ENCODE results near the gene PCNX4.

Gene PCNX4

DNA sequence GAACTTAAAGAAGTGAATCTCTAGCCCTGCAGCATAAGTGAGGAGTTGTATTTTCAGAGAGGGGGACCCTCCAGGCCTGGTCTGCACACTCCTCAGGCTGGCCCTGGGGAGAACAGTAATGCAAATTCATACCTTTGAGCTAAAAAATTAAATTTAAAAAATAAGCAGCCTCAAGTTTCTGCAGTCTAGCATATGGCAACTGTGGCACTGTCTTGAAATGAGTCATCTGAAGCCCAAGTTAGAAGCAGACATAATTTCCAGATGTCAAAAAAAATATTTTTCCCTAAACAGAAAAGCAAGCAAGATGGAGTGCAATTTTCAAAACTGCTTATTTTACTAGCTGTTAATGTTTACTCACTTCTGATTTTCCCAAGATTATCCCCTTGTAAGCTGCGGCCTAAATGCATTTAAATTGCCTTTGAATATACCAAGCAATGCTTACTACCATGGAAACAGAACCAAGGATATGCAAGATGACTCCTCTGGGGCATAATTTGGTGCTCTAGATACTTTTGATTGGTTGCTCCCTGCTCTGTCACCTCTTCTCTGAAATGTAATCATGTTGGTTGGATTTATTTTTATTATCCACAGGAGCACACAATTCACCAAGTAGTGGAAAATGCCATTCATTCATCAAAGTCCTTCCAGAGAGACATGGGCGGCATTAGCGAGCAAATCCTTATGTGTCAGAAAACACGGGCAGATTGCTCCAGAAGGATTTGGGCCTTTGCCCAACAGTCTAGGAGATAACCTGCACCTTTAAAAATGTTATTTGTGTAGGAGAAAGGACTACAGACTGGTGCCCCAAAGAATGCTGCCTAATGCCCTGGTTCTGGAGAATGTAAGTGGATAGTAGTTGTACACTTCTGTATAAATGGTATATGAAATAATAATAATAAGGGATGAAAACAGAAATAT is 98.5 kb downstream of the PCNX4 start:
- TF ChIP-seq, protein P1, sequence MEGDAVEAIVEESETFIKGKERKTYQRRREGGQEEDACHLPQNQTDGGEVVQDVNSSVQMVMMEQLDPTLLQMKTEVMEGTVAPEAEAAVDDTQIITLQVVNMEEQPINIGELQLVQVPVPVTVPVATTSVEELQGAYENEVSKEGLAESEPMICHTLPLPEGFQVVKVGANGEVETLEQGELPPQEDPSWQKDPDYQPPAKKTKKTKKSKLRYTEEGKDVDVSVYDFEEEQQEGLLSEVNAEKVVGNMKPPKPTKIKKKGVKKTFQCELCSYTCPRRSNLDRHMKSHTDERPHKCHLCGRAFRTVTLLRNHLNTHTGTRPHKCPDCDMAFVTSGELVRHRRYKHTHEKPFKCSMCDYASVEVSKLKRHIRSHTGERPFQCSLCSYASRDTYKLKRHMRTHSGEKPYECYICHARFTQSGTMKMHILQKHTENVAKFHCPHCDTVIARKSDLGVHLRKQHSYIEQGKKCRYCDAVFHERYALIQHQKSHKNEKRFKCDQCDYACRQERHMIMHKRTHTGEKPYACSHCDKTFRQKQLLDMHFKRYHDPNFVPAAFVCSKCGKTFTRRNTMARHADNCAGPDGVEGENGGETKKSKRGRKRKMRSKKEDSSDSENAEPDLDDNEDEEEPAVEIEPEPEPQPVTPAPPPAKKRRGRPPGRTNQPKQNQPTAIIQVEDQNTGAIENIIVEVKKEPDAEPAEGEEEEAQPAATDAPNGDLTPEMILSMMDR (IDR thresholded peaks at IDR 0.05) = no peak
- Histone ChIP-seq H3K4me3 (no peak overlapping the region), H3K27ac (no peak overlapping the region)
- DNase-seq (ENCODE audit: low spot score) = no peak

DNA sequence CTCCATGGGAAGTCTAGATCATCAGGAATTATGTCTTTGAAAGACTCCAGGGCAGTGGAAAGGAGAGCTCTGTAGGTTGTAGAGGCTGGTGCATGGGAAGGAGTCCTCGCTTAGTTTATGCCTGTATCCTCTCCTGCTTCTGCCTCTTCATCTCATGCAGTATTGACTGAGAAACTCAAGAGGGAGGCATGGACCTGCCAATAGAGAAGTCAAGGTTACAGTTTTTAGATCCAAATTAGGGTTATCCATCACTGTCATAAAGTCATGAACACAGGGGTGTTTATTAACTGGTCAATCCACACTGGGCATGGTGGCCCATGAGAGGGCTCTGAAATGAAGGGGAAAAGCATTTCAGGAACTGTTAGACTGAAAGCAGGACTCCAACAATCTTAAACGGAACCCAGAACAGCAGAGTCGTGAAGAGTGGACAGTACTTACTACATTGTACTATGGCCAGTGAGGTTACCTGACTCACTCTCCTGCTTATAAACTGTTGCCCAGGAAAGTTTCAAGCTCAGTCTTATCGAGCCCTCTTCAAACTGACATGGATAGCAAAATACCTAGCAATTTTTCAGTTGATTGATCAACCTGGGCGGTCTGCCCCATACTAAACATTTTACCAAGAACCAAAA is 103.6 kb downstream of the PCNX4 start:
- no peak overlapping the region for H3K4me3 ChIP-seq
- no peak overlapping the region for H3K27ac ChIP-seq
- DNase-seq (ENCODE audit: low spot score) = no peak
- TF ChIP-seq, protein P1 (IDR thresholded peaks at IDR 0.05) = no peak

DNA sequence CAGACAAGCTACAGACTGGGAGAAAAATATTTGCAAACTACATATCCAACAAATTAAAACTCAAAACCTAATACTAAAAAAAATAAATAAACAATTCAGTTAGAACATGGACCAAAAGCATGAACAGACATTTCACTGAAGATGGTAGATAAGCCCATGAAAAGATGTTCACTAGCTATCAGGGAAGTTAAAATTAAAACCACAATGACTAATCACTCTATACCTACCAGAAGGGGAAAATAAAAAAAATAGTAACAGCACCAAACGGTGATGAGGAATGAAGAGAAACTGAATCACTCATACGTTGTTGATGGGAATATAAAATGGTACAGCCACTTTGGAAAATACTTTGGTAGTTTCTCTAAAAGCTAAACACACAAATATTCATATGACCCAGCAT is 104.6 kb downstream of the PCNX4 start:
- TF ChIP-seq, protein P1 (IDR thresholded peaks at IDR 0.05) = no peak
- DNase-seq (ENCODE audit: low spot score) = no peak
- Histone ChIP-seq H3K4me3 (no peak overlapping the region), H3K27ac (no peak overlapping the region)

DNA sequence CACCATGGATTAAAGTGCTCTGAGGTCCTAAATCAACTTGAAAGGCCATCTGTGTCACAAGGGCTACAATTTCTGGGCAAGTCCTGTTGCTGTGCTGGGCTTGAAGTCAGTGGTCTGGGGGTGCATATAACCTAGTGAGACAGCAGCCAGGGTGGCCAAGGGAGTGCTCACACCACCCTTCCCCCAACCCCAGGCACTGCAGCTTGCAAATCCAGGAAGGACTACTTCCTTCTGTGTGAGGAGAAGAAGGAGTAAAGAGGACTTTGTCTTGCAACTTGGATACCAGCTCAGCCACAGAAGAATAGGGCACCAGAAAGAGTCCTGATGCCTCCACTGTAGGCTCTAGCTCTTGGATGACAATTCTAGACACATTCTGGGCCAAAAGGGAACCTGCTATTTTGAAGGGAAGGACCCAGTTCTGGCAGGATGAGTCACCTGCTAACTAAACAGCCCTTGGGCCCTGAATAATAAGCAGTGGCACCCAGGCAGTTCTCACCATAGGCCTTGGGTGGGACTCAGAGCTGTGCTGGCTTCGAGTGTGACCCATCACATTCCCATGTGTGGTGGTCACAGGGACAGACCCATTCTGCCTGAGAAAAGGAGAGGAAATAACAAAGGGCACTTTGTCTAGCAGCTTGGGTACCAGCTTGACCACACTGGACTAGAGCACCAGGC is 106.0 kb downstream of the PCNX4 start:
- Histone ChIP-seq H3K27ac (no peak overlapping the region), H3K4me3 (no peak overlapping the region)
- no peak for DNase-seq (ENCODE audit: low spot score)
- TF ChIP-seq, protein P1 (IDR thresholded peaks at IDR 0.05) = no peak

DNA sequence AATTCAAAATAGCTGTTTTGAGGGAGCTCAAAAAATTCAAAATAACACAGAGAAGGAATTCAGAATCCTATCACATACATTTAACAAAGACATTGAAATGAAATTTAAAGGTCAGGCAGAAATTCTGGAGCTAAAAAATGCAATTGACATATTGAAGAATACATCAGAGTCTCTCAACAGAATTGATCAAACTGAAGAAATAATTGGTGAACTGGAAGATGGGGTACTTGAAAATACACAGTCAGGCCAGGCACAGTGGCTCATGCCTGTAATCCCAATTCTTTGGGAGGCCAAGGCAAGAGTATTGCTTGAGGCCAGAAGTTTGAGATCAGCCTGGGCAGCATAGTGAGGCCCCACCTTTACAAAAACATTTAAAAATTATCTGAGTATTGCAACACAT is 107.6 kb downstream of the PCNX4 start:
- H3K27ac ChIP-seq = no peak overlapping the region
- no peak overlapping the region for H3K4me3 ChIP-seq
- TF ChIP-seq, protein P1 (IDR thresholded peaks at IDR 0.05) = no peak
- DNase-seq (ENCODE audit: low spot score) = no peak

DNA sequence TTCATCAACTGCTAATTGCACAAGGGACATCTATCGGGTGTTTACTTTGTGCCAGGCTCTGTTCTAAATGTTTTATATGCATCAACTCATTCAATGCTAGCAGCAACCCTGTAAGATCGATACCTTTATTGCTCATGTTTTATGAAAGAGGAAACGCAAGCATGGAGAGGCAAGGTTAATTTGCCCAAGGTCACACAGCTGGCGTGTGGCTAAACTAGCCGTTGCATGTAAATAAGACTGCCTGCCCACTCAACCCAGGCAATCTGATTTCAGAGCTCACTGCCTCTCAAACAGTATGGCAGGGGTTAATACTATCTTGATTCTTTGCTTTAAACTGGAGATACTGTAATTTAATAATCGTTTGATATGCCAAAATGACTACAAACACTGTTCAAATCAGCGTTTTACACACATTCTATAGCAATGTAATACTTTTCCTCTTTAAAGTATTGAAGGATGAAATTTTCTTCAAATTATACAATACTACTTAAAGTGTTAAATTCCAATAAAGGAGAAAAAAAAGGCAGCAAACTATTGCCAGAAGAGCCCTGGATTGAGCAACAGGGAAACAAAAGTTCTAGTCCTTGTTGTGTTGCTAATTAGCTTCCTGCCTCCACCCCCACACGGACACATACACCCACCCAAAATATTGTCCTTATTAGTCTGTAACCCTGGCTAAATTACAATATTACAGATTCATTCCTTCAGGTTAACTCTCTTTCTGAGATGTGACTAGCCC is 112.5 kb downstream of the PCNX4 start:
- no peak overlapping the region for H3K4me3 ChIP-seq
- no peak overlapping the region for H3K27ac ChIP-seq
- DNase-seq (ENCODE audit: low spot score) = no peak
- TF ChIP-seq, protein P1 (IDR thresholded peaks at IDR 0.05) = no peak
